Measurements from ENCODE around the gene ARL15. TPM values are rescaled to one million over a fixed set of nuclear protein-coding genes. Genes with fewer than 3 reads are reported as not detected.
"Not testable (repeated sequence)": the region's sequence is repeated elsewhere in the genome, so short reads cannot be mapped to it uniquely, and the experiment has no call there.

Gene ARL15
- total RNA-seq, 3 donors from 2014 or later, result 5.4 to 6.3 (median 6.1) TPM

- Mint-ChIP-seq H3K9me3 (no peaks in the 10 kb centered on the region), H3K36me3 (ENCODE audit: insufficient read depth) (peaks cover 3% of the 10 kb centered on the region), H3K4me1 (ENCODE audit: low read depth) (no peaks in the 10 kb centered on the region), H3K27me3 (ENCODE audit: low read depth) (no peaks in the 10 kb centered on the region), H3K4me3 (no peak overlapping the region)
- ATAC-seq (no peak), DNase-seq (no peak)
These were observed 219.8 kb downstream of the ARL15 start for GRCh38 chr5:54090495-54091120.

DNA sequence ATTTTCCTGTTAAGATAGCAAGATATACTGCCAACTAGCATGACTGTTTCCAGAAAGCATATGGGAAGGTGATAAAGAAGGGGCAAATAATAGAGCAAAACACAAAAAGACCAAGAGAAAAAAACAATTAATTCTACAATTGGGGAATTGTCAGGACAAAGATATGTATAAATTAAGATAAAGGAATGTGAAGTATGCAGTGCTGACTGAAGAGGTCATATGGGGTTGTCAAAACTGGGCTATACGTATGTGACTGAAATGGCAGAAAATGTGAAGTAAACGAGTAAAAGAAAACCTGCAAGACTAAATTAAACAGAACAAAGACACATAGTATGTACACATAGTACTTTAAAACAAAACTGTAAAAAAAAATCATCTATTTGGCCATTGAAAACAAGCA lies 222.3 kb downstream of the ARL15 start:
- H3K36me3 Mint-ChIP-seq (ENCODE audit: insufficient read depth), result peaks cover 5% of the 10 kb centered on the region
- no peak for ATAC-seq

DNA sequence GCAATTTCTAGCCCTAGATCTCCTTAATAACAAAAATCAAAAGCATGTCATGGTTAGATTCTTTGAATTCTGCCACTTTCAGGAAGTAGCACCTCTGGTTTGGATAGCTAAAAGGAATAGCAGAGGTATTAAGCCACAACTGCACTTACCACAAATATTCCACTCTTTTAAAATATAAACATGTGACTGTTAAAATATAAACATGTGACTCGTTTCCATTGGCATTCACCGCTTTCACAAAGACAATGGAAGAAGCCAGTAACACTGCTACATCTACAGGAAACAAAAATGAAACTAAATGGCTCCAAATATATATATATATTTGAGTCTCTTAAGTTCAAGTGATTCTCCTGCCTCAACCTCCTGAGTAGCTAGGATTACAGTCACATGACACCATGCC lies 222.9 kb downstream of the ARL15 start:
- DNase-seq, result no peak
- no peak for ATAC-seq
- H3K36me3 Mint-ChIP-seq (ENCODE audit: insufficient read depth), result peaks cover 5% of the 10 kb centered on the region
- no peak overlapping the region for H3K4me3 Mint-ChIP-seq
- no peaks in the 10 kb centered on the region for H3K27me3 Mint-ChIP-seq (ENCODE audit: low read depth)
- H3K4me1 Mint-ChIP-seq (ENCODE audit: low read depth), result no peaks in the 10 kb centered on the region
- H3K9me3 Mint-ChIP-seq, result no peaks in the 10 kb centered on the region

More for the DNA sequence above, 222.3 kb downstream of the ARL15 start:
- Mint-ChIP-seq H3K27me3 (ENCODE audit: low read depth) (no peaks in the 10 kb centered on the region), H3K9me3 (no peaks in the 10 kb centered on the region), H3K4me1 (ENCODE audit: low read depth) (no peaks in the 10 kb centered on the region), H3K4me3 (no peak overlapping the region)
- no peak for DNase-seq

DNA sequence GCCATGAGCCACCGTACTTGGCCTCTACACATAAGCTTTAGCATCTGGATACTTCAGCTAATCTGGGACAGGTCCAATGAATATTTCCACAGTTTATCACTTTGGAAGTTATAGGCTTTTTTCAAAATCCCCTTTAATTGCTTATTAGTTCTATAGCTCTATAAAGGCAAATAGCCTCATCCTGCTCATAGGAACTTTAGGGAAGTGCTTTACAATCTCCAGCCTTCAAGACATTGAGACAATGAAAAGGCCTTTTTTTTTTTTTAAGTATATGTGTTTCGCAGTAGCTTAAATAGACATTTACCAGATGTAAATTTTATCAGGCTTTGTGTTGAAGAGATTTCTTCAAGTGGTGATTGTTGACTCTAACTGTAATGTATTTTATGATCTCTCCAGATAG lies 224.2 kb downstream of the ARL15 start:
- no peaks in the 10 kb centered on the region for H3K27me3 Mint-ChIP-seq (ENCODE audit: low read depth)

DNA sequence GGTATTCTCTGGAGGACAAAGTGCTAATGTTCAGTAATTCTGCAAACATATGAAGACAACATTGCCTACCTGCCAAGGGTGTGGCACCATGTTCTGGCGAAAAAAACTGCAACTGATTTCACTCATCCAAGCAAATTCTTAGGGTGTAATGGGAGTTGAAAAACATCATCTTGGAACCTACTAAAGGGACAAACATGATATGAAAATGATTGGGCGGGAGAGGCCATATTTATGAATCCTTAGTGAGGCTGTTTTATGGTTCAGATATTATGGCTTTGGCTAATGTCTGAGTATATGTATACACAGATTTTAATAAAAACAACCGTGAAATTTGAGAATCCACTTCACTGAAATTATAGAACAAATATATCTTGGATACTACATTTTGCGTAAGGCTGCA lies 225.7 kb downstream of the ARL15 start:
- Mint-ChIP-seq H3K4me3 (no peak overlapping the region), H3K9me3 (no peaks in the 10 kb centered on the region), H3K27me3 (ENCODE audit: low read depth) (no peaks in the 10 kb centered on the region), H3K4me1 (ENCODE audit: low read depth) (no peaks in the 10 kb centered on the region), H3K36me3 (ENCODE audit: insufficient read depth) (peaks cover 12% of the 10 kb centered on the region)
- ATAC-seq (no peak), DNase-seq (no peak)

More for the DNA sequence above, 224.2 kb downstream of the ARL15 start:
- Mint-ChIP-seq H3K4me3 (no peak overlapping the region), H3K4me1 (ENCODE audit: low read depth) (no peaks in the 10 kb centered on the region), H3K36me3 (ENCODE audit: insufficient read depth) (peaks cover 10% of the 10 kb centered on the region), H3K9me3 (no peaks in the 10 kb centered on the region)
- DNase-seq, result no peak
- ATAC-seq, result no peak

GRCh38 chr5:54083851-54084250 lies 226.5 kb downstream of the ARL15 start:
- no peaks in the 10 kb centered on the region for H3K4me1 Mint-ChIP-seq (ENCODE audit: low read depth)
- no peak overlapping the region for H3K4me3 Mint-ChIP-seq
- H3K9me3 Mint-ChIP-seq, result no peaks in the 10 kb centered on the region
- H3K27me3 Mint-ChIP-seq (ENCODE audit: low read depth), result no peaks in the 10 kb centered on the region
- no peak for ATAC-seq
- H3K36me3 Mint-ChIP-seq (ENCODE audit: insufficient read depth), result peaks cover 12% of the 10 kb centered on the region
- DNase-seq, result no peak

GRCh38 chr5:54083245-54083644 lies 227.1 kb downstream of the ARL15 start:
- Mint-ChIP-seq H3K9me3 (no peaks in the 10 kb centered on the region), H3K36me3 (ENCODE audit: insufficient read depth) (peaks cover 12% of the 10 kb centered on the region), H3K4me3 (no peak overlapping the region), H3K4me1 (ENCODE audit: low read depth) (no peaks in the 10 kb centered on the region), H3K27me3 (ENCODE audit: low read depth) (no peaks in the 10 kb centered on the region)
- DNase-seq (no peak), ATAC-seq (no peak)

- H3K4me3 Mint-ChIP-seq, result no peak overlapping the region
- ATAC-seq, result no peak
These were observed 229.0 kb downstream of the ARL15 start for GRCh38 chr5:54081415-54081814.

GRCh38 chr5:54080831-54081230 lies 229.5 kb downstream of the ARL15 start:
- Mint-ChIP-seq H3K36me3 (ENCODE audit: insufficient read depth) (peaks cover 9% of the 10 kb centered on the region), H3K4me3 (no peak overlapping the region), H3K27me3 (ENCODE audit: low read depth) (no peaks in the 10 kb centered on the region), H3K4me1 (ENCODE audit: low read depth) (no peaks in the 10 kb centered on the region), H3K9me3 (no peaks in the 10 kb centered on the region)
- DNase-seq (no peak), ATAC-seq (no peak)

More at GRCh38 chr5:54081415-54081814, 229.0 kb downstream of the ARL15 start:
- no peaks in the 10 kb centered on the region for H3K9me3 Mint-ChIP-seq
- peaks cover 9% of the 10 kb centered on the region for H3K36me3 Mint-ChIP-seq (ENCODE audit: insufficient read depth)
- no peaks in the 10 kb centered on the region for H3K27me3 Mint-ChIP-seq (ENCODE audit: low read depth)
- no peak for DNase-seq
- no peaks in the 10 kb centered on the region for H3K4me1 Mint-ChIP-seq (ENCODE audit: low read depth)

DNA sequence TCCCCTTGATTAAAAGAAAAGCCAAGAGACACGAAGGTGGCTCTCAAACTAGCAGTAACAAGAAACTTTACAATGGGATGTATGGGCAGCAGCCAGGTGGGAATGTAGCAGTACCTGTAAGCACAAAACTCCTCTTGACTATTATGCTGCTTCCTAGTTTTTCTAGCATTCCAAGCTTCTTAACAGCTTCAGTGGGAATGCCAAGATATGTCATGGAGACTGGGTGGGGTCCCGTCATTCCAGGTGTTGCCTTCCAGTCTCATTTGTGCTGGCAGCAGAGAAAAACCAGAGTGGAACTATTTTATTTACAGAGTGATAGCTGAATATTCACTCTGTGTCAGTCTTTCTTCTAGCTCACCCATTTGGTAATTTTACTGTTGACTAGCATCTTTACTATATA lies 236.6 kb downstream of the ARL15 start:
- H3K9me3 Mint-ChIP-seq, result no peaks in the 10 kb centered on the region
- ATAC-seq (no peak), DNase-seq (no peak)
- H3K36me3 Mint-ChIP-seq (ENCODE audit: insufficient read depth), result peaks cover 2% of the 10 kb centered on the region
- no peaks in the 10 kb centered on the region for H3K4me1 Mint-ChIP-seq (ENCODE audit: low read depth)
- H3K4me3 Mint-ChIP-seq, result no peak overlapping the region
- H3K27me3 Mint-ChIP-seq (ENCODE audit: low read depth), result no peaks in the 10 kb centered on the region

GRCh38 chr5:54073131-54073530 lies 237.2 kb downstream of the ARL15 start:
- Mint-ChIP-seq H3K36me3 (ENCODE audit: insufficient read depth) (peaks cover 3% of the 10 kb centered on the region), H3K27me3 (ENCODE audit: low read depth) (no peaks in the 10 kb centered on the region), H3K9me3 (no peaks in the 10 kb centered on the region), H3K4me1 (ENCODE audit: low read depth) (no peaks in the 10 kb centered on the region), H3K4me3 (no peak overlapping the region)
- DNase-seq (no peak), ATAC-seq (no peak)

GRCh38 chr5:54066433-54066832 lies 243.9 kb downstream of the ARL15 start:
- no peaks in the 10 kb centered on the region for H3K4me1 Mint-ChIP-seq (ENCODE audit: low read depth)
- no peaks in the 10 kb centered on the region for H3K9me3 Mint-ChIP-seq
- H3K27me3 Mint-ChIP-seq (ENCODE audit: low read depth), result no peaks in the 10 kb centered on the region
- H3K4me3 Mint-ChIP-seq, result no peak overlapping the region
- peaks cover 16% of the 10 kb centered on the region for H3K36me3 Mint-ChIP-seq (ENCODE audit: insufficient read depth)
- DNase-seq (no peak), ATAC-seq (no peak)

DNA sequence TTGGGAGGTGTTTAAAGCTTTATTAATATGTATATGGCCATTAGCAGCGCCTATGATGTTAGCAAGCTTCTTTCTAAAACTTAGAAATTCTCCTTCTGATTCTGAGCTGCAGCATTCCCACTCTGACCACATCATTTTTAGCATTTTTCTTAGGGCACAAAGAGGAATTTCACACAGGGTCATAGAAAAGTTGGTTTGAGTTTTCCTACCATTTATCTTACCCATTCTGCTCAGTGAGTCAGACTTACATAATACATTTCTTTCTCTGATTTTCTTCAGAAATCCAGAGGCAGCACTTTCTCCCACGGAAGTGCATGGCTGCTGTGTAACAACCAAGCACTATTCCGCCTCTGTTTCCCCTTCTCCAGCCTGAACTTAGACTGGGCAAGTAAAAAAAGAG lies 246.6 kb downstream of the ARL15 start:
- peaks cover 22% of the 10 kb centered on the region for H3K36me3 Mint-ChIP-seq (ENCODE audit: insufficient read depth)
- no peaks in the 10 kb centered on the region for H3K9me3 Mint-ChIP-seq
- DNase-seq (no peak), ATAC-seq (no peak)
- no peak overlapping the region for H3K4me3 Mint-ChIP-seq
- no peaks in the 10 kb centered on the region for H3K27me3 Mint-ChIP-seq (ENCODE audit: low read depth)
- H3K4me1 Mint-ChIP-seq (ENCODE audit: low read depth), result no peaks in the 10 kb centered on the region

DNA sequence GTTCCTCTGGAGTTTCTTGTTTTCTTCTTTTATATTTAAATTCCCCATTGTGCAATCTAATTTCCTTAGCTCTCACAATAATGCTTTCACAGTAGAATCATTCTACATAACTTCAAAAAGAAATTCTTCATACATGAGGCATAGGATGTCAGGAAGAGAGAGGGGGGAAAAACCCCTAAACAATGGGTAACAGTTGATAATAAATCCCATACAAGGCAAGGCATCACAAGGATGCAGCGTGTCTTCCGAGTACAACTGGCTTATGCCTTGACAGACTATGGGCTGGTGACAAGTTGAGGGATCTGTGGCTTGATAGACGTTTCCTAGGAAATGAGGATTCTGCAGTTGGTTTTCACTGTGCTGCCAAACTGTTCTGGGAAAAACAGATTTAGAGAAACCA lies 247.4 kb downstream of the ARL15 start:
- H3K27me3 Mint-ChIP-seq (ENCODE audit: low read depth), result no peaks in the 10 kb centered on the region

GRCh38 chr5:54060919-54061318 lies 249.5 kb downstream of the ARL15 start:
- not testable (repeated sequence) for DNase-seq; ATAC-seq; H3K27me3 Mint-ChIP-seq (ENCODE audit: low read depth); H3K9me3 Mint-ChIP-seq; H3K4me1 Mint-ChIP-seq (ENCODE audit: low read depth); H3K4me3 Mint-ChIP-seq
- H3K36me3 Mint-ChIP-seq (ENCODE audit: insufficient read depth), result peaks cover 21% of the 10 kb centered on the region

More for the DNA sequence above, 247.4 kb downstream of the ARL15 start:
- peaks cover 23% of the 10 kb centered on the region for H3K36me3 Mint-ChIP-seq (ENCODE audit: insufficient read depth)
- no peaks in the 10 kb centered on the region for H3K4me1 Mint-ChIP-seq (ENCODE audit: low read depth)
- DNase-seq (no peak), ATAC-seq (no peak)
- no peak overlapping the region for H3K4me3 Mint-ChIP-seq
- H3K9me3 Mint-ChIP-seq, result no peaks in the 10 kb centered on the region

Measured in activated T-cell treated with anti-CD3 and anti-CD28 coated beads, Interleukin-2, amount 50 U/mL, for 4 hours (primary cell).